GM19328 (cell line): ENCODE data around the gene TEX19.

Experiments used
- ATAC-seq: cut with Tn5 transposase; IDR thresholded peaks from one replicate; pipeline ENCODE4 v1.9.1; 2021; ENCODE audit warnings: mild to moderate bottlenecking, moderate library complexity; ENCODE audit not compliant: unreplicated experiment

The TEX19 gene

GRCh38 chr17:82388223-82388921, 29.3 kb downstream of the TEX19 start:
- no peak for ATAC-seq

- ATAC-seq, result no peak
Observed at GRCh38 chr17:82388922-82389283, 29.9 kb downstream of the TEX19 start.

- no peak for ATAC-seq
Observed at GRCh38 chr17:82389379-82389778, 30.3 kb downstream of the TEX19 start.

GRCh38 chr17:82390015-82390859, 31.2 kb downstream of the TEX19 start:
- ATAC-seq, result no peak

GRCh38 chr17:82390860-82391435, 31.9 kb downstream of the TEX19 start:
- ATAC-seq, result no peak

GRCh38 chr17:82391496-82392066, 32.5 kb downstream of the TEX19 start:
- no peak for ATAC-seq

- no peak for ATAC-seq
Observed at GRCh38 chr17:82392209-82392920, 33.3 kb downstream of the TEX19 start.

GRCh38 chr17:82392941-82393340, 33.9 kb downstream of the TEX19 start:
- ATAC-seq, result no peak

GRCh38 chr17:82394278-82394677, 35.2 kb downstream of the TEX19 start:
- ATAC-seq, result no peak

GRCh38 chr17:82396601-82397435, 37.8 kb downstream of the TEX19 start:
- no peak for ATAC-seq

GRCh38 chr17:82397449-82398335, 38.6 kb downstream of the TEX19 start:
- no peak for ATAC-seq

- no peak for ATAC-seq
Observed at GRCh38 chr17:82399041-82399441, 40.0 kb downstream of the TEX19 start.

GRCh38 chr17:82399601-82400101, 40.6 kb downstream of the TEX19 start:
- ATAC-seq, result no peak

- no peak for ATAC-seq
Observed at GRCh38 chr17:82400206-82400605, 41.2 kb downstream of the TEX19 start.

GRCh38 chr17:82400830-82401229, 41.8 kb downstream of the TEX19 start:
- ATAC-seq, result no peak

GRCh38 chr17:82402865-82403264, 43.8 kb downstream of the TEX19 start:
- ATAC-seq, result no peak

- no peak for ATAC-seq
Observed at GRCh38 chr17:82403662-82404660, 44.9 kb downstream of the TEX19 start.

- no peak for ATAC-seq
Observed at GRCh38 chr17:82405051-82405450, 46.0 kb downstream of the TEX19 start.
